Measurements from ENCODE around the gene PNMT. TPM values are rescaled to one million over a fixed set of nuclear protein-coding genes. Genes with fewer than 3 reads are reported as not detected.

PNMT gene
- total and polyA plus RNA-seq, 2 of the 13 experiments (the other 11 are each of a cell fraction or from before 2014, with no cell fraction given): 0.25 TPM; not detected in 1

GRCh38 chr17:39701784-39702422 is 33.6 kb downstream of the PNMT start (continued):
- TF ChIP-seq ZBTB40 (IDR thresholded peaks at IDR 0.05): no peak
- no peak for TF ChIP-seq ZBTB40 (CRISPR knock-in tag; IDR thresholded peaks at IDR 0.05)
- no peak for TF ChIP-seq ZNF513 (CRISPR knock-in tag; conservative IDR thresholded peaks at IDR 0.05)
- no peak for TF ChIP-seq ZFP1 (CRISPR knock-in tag; IDR thresholded peaks at IDR 0.05)
- no peak for TF ChIP-seq ZNF44 (CRISPR knock-in tag; IDR thresholded peaks at IDR 0.05)
- TF ChIP-seq FOXK1 (CRISPR knock-in tag; IDR thresholded peaks at IDR 0.05; ENCODE audit: borderline replicate concordance, low read depth): no peak
- TF ChIP-seq ARHGAP35 (CRISPR knock-in tag; IDR thresholded peaks at IDR 0.05; ENCODE audit: borderline replicate concordance): no peak
- no peak for TF ChIP-seq ZNF367 (CRISPR knock-in tag; IDR thresholded peaks at IDR 0.05; ENCODE audit: borderline replicate concordance)
- TF ChIP-seq SOX6 (IDR thresholded peaks at IDR 0.05): no peak
- peak; percentile 34 for TF ChIP-seq SOX6 (CRISPR knock-in tag; IDR thresholded peaks at IDR 0.05)
- TF ChIP-seq KDM5B (CRISPR knock-in tag; IDR thresholded peaks at IDR 0.05; ENCODE audit: borderline replicate concordance): peak; percentile 51; the same call in 1 of the 2 replicates
- TF ChIP-seq NFIC (IDR thresholded peaks at IDR 0.05; ENCODE audit: low read length): no peak
- 0 out of 2 replicates have a peak, but pooled peaks have one; percentile 12 for TF ChIP-seq ZNF776 (CRISPR knock-in tag; IDR thresholded peaks at IDR 0.05)
- no peak for TF ChIP-seq RERE (CRISPR knock-in tag; IDR thresholded peaks at IDR 0.05; ENCODE audit: low read depth)
